ENCODE data around the gene ACAP2.

The ACAP2 gene

DNA sequence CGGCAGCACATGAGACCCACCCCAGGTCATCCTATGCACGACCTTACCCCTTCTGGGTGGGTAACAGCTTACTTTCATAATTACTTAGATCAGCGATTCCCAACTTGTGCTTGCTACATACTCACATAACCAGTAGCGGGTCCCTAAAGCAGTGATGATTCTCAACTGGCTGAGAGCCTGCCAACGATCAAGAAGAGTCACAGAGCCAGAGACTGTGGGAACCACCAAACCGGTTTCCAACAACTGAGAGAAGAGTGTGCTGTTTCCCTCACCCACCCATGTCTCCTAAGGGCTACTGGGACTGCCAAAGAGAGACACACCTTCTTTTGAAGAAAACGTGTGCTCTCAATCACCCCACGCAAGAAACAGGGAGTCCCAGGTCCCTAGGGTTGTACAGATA is 159.9 kb downstream of the ACAP2 start:
- no peak overlapping the region for H3K4me3 ChIP-seq (ENCODE audit: low read depth, low read length)
- no peak for DNase-seq (ENCODE audit: low read depth)
- TF ChIP-seq, protein P1, sequence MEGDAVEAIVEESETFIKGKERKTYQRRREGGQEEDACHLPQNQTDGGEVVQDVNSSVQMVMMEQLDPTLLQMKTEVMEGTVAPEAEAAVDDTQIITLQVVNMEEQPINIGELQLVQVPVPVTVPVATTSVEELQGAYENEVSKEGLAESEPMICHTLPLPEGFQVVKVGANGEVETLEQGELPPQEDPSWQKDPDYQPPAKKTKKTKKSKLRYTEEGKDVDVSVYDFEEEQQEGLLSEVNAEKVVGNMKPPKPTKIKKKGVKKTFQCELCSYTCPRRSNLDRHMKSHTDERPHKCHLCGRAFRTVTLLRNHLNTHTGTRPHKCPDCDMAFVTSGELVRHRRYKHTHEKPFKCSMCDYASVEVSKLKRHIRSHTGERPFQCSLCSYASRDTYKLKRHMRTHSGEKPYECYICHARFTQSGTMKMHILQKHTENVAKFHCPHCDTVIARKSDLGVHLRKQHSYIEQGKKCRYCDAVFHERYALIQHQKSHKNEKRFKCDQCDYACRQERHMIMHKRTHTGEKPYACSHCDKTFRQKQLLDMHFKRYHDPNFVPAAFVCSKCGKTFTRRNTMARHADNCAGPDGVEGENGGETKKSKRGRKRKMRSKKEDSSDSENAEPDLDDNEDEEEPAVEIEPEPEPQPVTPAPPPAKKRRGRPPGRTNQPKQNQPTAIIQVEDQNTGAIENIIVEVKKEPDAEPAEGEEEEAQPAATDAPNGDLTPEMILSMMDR (conservative IDR thresholded peaks at IDR 0.05; ENCODE audit: low read depth, low read length), result no peak

DNA sequence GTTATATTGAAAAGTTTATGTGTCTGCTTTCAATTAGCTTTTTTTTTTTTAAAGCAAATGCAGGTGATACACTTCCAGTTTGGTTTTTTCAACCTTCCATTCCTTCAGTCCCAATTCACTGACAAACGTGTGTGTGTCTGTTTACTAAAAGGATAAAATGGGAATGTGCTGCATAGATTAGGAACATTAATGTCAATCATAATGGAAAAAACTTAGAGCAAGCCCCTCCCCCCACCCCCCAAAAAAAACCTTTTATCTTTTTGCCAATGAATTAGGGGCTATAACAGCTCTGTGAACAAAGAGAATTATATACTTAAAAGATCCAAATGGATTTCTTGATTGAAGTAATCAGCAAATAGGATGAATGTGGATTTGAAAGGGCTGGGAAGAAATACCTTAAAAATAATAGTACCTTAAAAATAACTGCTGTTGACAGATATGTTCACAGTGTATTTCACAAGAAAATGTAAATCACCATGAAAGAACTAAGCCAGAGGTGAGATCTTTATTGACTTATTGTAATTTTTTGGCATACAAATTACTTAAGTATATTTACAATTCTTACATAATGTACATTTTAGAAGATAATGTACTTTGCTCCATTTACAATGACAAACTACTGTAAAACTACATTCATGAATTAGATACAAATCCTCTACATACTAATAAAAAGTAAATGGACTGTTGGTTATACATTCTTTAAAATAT is 168.4 kb downstream of the ACAP2 start:
- DNase-seq (ENCODE audit: low read depth), result no peak
- no peak overlapping the region for H3K4me3 ChIP-seq (ENCODE audit: low read depth, low read length)
- TF ChIP-seq, protein P1 (conservative IDR thresholded peaks at IDR 0.05; ENCODE audit: low read depth, low read length), result no peak

DNA sequence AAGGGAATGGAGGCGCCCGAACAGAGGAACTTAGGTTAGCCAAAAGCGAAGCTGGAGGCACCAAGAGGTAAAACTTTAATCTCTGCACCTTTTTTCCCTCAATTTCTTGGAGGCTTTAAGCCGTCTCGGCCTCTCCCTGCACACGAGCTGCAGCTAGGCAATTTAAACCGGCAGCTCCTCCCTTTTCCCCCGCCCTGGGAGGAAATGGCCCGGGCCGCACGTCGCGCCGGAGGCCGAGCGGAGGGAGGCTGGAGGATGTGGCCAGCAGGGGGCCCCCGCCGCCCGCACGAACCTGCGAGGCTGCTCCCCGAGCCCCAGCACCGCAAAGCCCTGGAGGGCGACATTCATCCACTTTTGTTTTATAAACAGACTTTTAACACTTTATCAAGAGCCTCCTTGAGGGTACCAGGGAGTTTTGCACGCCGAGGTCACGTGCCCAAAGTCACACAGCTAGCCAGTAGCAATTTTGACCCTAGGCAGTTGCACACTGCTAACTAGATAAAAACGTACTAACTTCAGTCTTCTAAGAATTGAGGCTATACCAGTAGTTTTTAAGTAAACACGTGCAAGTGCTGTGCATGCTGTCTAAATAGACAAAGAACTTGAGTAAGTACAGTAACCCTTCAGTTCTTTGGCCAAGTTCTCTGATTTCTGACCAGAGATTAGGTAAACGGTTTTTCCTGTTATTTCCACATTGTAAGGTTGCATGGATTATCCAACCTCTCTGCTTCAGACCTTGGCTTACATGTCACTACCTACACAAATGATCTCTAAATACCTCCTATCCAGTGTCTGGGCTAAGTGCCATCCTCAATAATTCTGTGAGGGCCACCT is 171.2 kb downstream of the ACAP2 start:
- TF ChIP-seq, protein P1 (conservative IDR thresholded peaks at IDR 0.05; ENCODE audit: low read depth, low read length), result peak; percentile 73
- DNase-seq (ENCODE audit: low read depth), result peak; percentile 91
- H3K4me3 ChIP-seq (ENCODE audit: low read depth, low read length), result peak overlapping the region; percentile 79

DNA sequence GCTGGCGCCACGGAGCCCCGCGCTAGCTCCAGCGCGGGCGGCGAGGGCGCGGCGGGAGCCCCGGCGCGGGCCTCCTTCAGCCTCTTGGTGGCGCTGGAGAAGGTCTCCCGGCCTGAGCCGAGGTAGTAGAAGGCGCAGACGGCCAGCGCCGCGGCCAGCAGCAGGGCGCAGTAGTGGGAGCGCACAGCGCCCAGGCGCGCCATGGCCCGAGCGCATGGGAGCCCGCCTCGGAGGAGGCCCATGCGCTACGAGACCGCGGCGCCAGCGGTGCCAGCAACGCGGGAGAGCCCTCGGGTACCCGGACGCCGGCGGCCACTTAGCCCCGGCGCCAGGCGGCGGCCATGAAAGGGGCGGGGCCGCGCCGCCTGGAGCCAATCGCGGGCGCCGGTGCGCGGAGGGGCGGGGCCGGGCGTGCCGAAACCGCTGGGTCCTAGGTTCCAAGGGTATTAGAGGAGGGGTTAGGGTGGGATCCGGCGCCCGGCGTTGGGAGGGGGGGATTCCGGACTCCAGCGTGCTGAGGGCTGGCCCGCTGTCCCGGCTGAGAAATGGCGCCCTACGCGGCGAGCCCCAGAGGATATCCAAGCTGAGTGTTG is 171.9 kb downstream of the ACAP2 start, which contains the start of gene XXYLT1:
TSS of gene XXYLT1 (minus strand) at position 343 of the 593 bp plus-strand sequence. CDS start at position 242, 101 bp downstream.
- TF ChIP-seq, protein P1 (conservative IDR thresholded peaks at IDR 0.05; ENCODE audit: low read depth, low read length), result peak; percentile 55
- DNase-seq (ENCODE audit: low read depth), result peak; percentile 89
- peak within 1 kb of the TSS; percentile 79 for H3K4me3 ChIP-seq (ENCODE audit: low read depth, low read length)

DNA sequence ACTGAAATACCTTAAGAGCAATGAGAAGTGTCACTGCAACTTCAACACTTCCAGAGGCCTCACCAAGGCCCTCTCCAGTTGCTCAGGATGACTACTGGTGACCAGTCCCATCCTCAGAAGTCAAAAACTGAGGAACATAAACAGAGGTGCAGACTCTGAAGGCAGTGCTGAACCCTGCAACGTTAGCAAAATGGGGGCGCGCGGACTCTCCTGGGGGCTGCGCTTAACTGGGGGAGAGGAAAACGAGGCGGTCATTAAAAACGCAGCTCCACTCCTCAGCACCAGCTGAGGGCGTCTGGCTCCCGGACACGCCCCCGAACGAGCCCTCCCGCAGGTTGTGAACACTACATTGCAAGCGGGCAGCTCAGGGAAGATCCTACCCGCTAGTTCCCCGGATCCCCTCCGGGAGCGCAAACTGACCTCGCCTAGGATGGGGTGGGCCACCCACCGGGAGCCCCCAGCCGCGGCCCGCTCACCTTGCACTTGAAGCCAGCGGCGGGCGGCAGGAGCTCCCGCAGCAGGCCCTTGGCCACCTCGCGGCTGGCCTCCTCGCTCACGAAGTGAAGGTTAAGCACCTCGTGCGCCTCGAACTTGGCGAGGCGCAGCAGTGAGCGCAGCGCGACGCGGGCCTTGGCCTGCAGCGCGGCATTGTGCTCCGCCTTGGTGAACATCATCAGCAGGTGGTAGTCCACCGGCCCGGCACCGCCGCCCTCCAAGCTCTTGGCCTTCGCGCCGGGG is 172.6 kb downstream of the ACAP2 start:
- peak; percentile 64 for DNase-seq (ENCODE audit: low read depth)
- TF ChIP-seq, protein P1 (conservative IDR thresholded peaks at IDR 0.05; ENCODE audit: low read depth, low read length), result peak; percentile 27
- peak overlapping the region; percentile 79 for H3K4me3 ChIP-seq (ENCODE audit: low read depth, low read length)

DNA sequence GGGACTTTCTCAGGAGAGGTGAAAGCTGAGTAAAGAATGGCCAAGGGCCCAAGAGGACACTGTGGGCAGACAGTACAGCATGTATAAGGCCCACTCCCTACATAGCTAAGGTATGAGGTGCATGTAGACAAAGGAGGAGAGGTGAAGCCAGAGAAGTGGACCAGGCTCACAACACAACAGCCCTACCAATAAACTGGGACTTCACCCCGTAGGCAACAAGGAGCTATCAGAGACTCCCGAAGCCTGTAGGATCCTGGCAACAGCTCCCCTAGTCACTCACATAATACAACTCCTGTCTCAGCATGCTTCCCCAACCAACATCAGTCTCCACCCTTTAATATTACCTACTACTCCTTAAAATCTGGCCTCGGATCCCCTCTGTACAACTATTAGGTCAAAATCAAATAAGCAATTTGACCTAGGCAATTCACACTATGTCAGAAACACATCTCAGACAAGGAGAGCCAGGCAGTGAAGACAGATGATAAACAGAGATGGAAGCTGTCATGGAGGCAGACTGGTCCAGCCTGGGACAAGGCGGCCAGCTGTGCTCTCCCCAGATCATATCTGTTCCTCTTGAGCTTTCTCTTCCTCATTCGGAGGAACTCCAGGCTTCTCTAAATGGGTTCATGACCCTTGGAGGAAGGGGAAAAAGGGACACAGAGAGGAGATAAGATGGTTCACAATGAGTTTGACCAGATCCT is 173.3 kb downstream of the ACAP2 start:
- TF ChIP-seq, protein P1 (conservative IDR thresholded peaks at IDR 0.05; ENCODE audit: low read depth, low read length), result no peak
- H3K4me3 ChIP-seq (ENCODE audit: low read depth, low read length), result peak overlapping the region; percentile 79
- no peak for DNase-seq (ENCODE audit: low read depth)

Measured in choroid plexus epithelial cell (primary cell).